Measurements from ENCODE around the gene TCEA3.

DNA sequence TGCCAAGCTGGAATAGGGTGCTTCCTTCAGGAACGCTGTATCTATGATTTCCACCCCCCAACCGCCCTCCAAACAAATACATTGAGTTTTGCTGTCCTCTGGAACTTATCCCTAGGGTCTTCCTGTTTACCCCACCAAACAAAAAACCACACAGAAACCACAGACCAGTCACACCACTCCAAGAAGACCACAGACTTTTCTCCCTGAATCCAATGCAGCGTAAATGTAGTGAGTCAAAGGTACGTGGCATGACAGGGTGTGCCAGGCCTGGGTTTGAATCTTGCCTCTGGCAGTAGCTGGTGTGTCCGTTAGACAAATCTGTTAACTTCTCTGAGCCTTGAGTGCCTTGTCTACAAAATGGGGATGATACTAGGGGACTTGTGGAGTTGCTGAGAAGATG lies 31.7 kb upstream of the TCEA3 start:
- no peak for TF ChIP-seq EZH2 (IDR thresholded peaks at IDR 0.05; ENCODE audit: borderline replicate concordance, low read length)
- TF ChIP-seq, protein P1, sequence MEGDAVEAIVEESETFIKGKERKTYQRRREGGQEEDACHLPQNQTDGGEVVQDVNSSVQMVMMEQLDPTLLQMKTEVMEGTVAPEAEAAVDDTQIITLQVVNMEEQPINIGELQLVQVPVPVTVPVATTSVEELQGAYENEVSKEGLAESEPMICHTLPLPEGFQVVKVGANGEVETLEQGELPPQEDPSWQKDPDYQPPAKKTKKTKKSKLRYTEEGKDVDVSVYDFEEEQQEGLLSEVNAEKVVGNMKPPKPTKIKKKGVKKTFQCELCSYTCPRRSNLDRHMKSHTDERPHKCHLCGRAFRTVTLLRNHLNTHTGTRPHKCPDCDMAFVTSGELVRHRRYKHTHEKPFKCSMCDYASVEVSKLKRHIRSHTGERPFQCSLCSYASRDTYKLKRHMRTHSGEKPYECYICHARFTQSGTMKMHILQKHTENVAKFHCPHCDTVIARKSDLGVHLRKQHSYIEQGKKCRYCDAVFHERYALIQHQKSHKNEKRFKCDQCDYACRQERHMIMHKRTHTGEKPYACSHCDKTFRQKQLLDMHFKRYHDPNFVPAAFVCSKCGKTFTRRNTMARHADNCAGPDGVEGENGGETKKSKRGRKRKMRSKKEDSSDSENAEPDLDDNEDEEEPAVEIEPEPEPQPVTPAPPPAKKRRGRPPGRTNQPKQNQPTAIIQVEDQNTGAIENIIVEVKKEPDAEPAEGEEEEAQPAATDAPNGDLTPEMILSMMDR (conservative IDR thresholded peaks at IDR 0.05 in 1 of 2, IDR thresholded peaks at IDR 0.05 in 1 of 2; ENCODE audit: extremely low read depth in 1 of 2, insufficient read depth in 1 of 2, low read depth in 1 of 2, low read length in 2 of 2) = no peak
